GM15510 (cell line): ENCODE results near the gene CRKL.

Experiments used
- POLR2A ChIP-seq: IDR thresholded peaks from 3 replicates; pipeline ENCODE4 v1.6.1; 2011; ENCODE audit warnings: borderline replicate concordance; ENCODE audit not compliant: insufficient read length; ENCODE audit errors: extremely low read depth

The CRKL gene

GRCh38 chr22:20920881-20921203 lies 3.6 kb downstream of the CRKL start:
- TF ChIP-seq POLR2A = no peak

DNA sequence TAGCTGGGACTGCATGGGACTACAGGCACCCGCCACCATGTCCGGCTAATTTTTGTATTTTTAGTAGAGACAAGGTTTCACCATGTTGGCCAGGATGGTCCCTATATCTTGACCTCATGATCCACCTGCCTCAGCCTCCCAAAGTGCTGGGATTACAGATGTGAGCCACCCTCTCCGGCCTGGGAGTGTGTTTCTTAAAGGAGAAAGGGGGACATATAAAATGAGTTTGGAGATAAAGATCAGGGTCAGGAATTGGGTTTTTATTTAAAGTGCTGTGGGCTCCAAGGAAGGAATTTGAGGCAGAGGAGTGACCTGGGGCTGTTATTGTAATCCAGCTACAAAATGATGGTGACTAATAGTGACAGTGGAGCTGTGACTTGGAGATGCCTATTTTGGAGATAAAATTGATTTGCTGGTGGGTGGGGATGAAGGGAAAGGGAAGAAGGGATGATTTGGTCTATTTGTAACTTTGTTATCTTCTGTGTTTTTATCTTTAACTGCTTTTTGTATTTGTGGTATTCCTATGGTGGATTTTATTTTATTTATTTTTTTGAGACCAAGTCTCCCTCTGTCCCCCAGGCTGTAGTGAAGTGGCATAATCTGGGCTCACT lies 5.0 kb downstream of the CRKL start:
- no peak for TF ChIP-seq POLR2A

DNA sequence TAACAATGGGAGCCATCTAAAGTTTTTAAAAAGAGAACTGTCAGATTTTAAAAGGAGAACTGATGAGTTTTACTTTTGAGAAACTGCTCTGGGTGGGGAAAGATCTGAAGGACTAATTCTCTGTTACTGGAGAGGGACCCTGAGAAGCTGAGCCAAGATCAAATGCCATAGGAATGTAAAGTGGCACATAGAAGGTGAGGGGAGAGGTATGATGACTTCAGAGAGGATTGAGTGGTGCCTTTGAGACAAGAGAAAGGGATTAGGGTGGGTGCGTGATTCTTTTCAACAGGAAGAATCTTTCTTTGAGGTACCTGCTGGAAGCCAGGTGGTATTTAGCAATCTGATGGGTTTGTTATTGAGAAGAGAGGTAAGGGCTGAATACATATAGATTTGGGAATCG lies 9.0 kb downstream of the CRKL start:
- TF ChIP-seq POLR2A = no peak

- no peak for TF ChIP-seq POLR2A
Measured at GRCh38 chr22:20927940-20928572, 10.8 kb downstream of the CRKL start.

- no peak for TF ChIP-seq POLR2A
Measured at GRCh38 chr22:20928573-20928967, 11.4 kb downstream of the CRKL start.

GRCh38 chr22:20930004-20930403 lies 12.8 kb downstream of the CRKL start:
- TF ChIP-seq POLR2A = no peak

- no peak for TF ChIP-seq POLR2A
Measured at GRCh38 chr22:20931126-20931654, 14.0 kb downstream of the CRKL start.

DNA sequence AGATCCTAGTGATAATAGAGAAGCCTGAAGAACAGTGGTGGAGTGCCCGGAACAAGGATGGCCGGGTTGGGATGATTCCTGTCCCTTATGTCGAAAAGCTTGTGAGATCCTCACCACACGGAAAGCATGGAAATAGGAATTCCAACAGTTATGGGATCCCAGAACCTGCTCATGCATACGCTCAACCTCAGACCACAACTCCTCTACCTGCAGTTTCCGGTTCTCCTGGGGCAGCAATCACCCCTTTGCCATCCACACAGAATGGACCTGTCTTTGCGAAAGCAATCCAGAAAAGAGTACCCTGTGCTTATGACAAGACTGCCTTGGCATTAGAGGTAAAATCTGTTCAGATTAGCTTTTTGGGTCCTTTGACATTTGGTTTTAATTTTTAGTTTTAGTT lies 16.7 kb downstream of the CRKL start:
- TF ChIP-seq POLR2A = no peak

GRCh38 chr22:20937031-20937793 lies 20.0 kb downstream of the CRKL start:
- no peak for TF ChIP-seq POLR2A

DNA sequence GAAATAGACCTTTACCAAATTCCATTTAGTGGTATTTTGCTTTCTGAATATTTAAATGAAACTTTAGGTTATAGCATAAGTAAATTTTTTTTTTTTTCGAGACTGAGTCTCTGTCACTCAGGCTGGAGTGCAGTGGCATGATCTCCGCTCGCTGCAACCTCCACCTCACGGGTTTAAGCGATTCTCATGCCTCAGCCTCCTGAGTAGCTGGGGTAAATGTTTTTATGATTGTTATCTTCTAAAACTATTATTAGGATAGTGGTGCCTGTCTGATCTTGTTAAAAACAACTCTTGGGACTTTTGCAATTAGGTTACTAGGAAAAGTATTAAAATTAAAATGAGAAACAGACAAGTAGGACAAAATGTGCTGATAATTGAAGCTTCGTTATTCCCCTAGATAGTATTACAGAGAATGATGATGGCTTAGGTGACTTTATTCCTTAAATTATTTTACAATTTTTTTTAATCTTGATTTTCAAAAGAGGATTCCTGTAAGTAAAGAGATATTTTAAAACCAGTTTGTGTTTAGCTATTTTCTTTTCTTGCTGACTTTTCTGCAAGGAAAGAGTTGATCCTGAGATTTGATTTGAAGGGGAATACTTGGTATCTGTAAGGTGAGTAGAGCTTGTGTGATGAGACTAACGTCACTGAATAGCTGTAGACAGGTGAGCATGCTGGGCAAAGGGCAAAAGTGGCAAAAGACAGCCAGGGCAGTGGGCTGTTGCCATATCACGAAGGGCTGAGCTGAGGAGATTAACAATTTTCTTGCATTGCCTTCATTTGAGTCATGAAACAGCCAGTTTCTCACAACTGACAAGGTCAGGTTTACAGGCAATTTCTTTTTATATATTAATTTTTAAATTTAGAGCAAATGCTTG lies 20.8 kb downstream of the CRKL start:
- no peak for TF ChIP-seq POLR2A

- TF ChIP-seq POLR2A = no peak
Measured at GRCh38 chr22:20940186-20940651, 23.0 kb downstream of the CRKL start.

GRCh38 chr22:20940904-20941385 lies 23.7 kb downstream of the CRKL start:
- TF ChIP-seq POLR2A = no peak

DNA sequence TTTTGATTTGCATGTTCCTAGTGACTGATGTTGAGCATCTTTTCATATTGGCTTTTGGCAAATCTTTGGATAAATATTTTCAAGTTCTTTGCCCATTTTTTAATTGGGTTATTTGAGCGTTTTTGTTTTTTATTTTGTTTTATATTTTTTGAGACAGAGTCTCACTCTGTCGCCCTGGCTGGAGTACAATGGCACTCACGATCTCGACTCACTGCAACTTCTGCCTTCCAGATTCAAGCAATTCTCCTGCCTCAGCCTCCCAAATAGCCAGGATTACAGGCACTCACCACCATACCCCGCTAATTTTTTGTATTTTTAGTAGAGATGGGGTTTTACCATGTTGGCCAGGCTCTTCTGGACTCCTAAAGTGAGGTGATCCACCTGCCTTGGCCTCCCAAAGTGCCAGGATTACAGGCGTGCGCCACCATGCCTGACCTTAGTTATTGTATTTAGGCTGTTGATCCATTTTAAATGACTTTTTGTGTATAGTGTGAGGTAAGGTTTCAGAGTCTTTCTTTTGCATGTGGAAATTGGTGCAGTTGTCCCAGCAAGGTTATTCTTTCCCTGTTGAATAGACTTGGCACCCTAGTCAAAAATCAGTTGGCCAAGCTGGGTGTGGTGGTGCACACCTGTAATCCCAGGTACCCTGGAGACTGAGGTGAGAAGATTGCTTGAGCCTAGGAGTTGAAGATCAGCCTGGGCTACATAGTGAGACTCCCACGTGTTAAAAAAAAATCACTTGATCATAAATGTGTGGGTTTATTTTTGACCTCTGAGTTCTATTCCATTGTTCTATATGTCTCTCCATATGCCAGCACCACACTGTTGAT lies 26.1 kb downstream of the CRKL start:
- no peak for TF ChIP-seq POLR2A

DNA sequence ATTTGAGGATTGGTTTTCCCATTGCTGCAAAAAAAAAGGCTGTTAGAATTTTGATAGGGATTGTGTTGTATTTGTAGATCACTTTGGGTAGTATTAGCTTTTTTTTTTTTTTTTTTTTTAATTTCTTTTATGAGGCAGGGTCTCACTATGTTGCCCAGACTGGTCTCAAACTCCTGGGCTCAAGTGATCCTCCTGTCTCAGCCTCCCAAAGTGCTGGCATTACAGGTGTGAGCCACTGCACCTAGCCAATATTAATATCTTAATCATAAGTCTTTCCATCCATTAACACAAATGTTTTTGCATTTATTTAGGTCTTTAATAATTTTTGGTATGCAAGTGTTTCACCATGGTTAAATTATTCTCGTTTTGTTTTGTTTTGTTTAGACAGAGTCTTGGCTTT lies 26.8 kb downstream of the CRKL start:
- no peak for TF ChIP-seq POLR2A
